ENCODE data around the gene FHIT. TPM values are rescaled to one million over a fixed set of nuclear protein-coding genes. Genes with fewer than 3 reads are reported as not detected.

FHIT gene
- total and polyA plus RNA-seq, 2 of the 4 experiments (the other 2 are of a cell fraction), result 0.07 TPM; not detected in 1

- no peaks in the 10 kb centered on the region for H4K20me1 ChIP-seq (ENCODE audit: insufficient read depth, low read length)
- no peak overlapping the region for H3K9ac ChIP-seq (ENCODE audit: low read depth, low read length)
- ATAC-seq (ENCODE audit: low read depth) (no peak), DNase-seq (no peak)
- no peaks in the 10 kb centered on the region for H3K9me1 ChIP-seq (ENCODE audit: insufficient read depth, low read length)
- no peak for TF ChIP-seq ELK1 (IDR thresholded peaks at IDR 0.05; ENCODE audit: borderline replicate concordance, low read depth, low read length)
- TF ChIP-seq MXI1 (IDR thresholded peaks at IDR 0.05; ENCODE audit: borderline replicate concordance, low read depth, low read length), result no peak
- TF ChIP-seq MAFK (IDR thresholded peaks at IDR 0.05; ENCODE audit: low read depth, low read length), result no peak
- TF ChIP-seq BHLHE40 (IDR thresholded peaks at IDR 0.05; ENCODE audit: low read depth, low read length), result no peak
- TF ChIP-seq FOS (IDR thresholded peaks at IDR 0.05; ENCODE audit: low read depth, low read length), result no peak
- no peak for TF ChIP-seq CEBPB (IDR thresholded peaks at IDR 0.05; ENCODE audit: low read depth, low read length)
- no peak for TF ChIP-seq POLR2A (IDR thresholded peaks at IDR 0.05; ENCODE audit: low read depth, low read length)
- TF ChIP-seq NFE2L2 (IDR thresholded peaks at IDR 0.05; ENCODE audit: low read depth, low read length), result no peak
- no peak for TF ChIP-seq RAD21 (IDR thresholded peaks at IDR 0.05; ENCODE audit: low read length)
- TF ChIP-seq CHD1 (IDR thresholded peaks at IDR 0.05; ENCODE audit: low read depth, low read length), result no peak
- TF ChIP-seq MAZ (IDR thresholded peaks at IDR 0.05; ENCODE audit: borderline replicate concordance, low read depth, low read length), result no peak
- no peak for TF ChIP-seq RCOR1 (IDR thresholded peaks at IDR 0.05; ENCODE audit: insufficient replicate concordance, low read length)
- no peak for TF ChIP-seq CTCF (conservative IDR thresholded peaks at IDR 0.05; ENCODE audit: low read depth, low read length)
- TF ChIP-seq RFX5 (IDR thresholded peaks at IDR 0.05; ENCODE audit: low read depth, low read length), result no peak
- TF ChIP-seq USF2 (IDR thresholded peaks at IDR 0.05; ENCODE audit: low read depth, low read length), result no peak
- no peak for TF ChIP-seq SMC3 (IDR thresholded peaks at IDR 0.05; ENCODE audit: low read depth, low read length)
- in situ Hi-C loops (cut with MboI; ENCODE audit: low sequenced_read_pairs), result no loop called here
- H3K18ac ChIP-seq (ENCODE audit: low read depth, low read length), result no peak overlapping the region
- no peak overlapping the region for H4K5ac ChIP-seq (ENCODE audit: low read depth, low read length)
- H3K27ac ChIP-seq (ENCODE audit: insufficient read depth, low read length), result no peak overlapping the region
- no peak overlapping the region for H2BK120ac ChIP-seq (ENCODE audit: low read depth, low read length)
- H2AK5ac ChIP-seq (ENCODE audit: low read depth, low read length), result no peak overlapping the region
- dilution Hi-C loops (cut with HindIII; ENCODE audit: low sequenced_read_pairs, unreplicated experiment), result no loop called here
- no peak overlapping the region for H2AFZ ChIP-seq (replicated peaks; ENCODE audit: low read length, poor library complexity)
- no peak overlapping the region for H3K14ac ChIP-seq (replicated peaks; ENCODE audit: low read depth, low read length)
- no peak overlapping the region for H3K56ac ChIP-seq (ENCODE audit: extremely low read depth, insufficient read depth, low read length)
- intact Hi-C loops (cut with micrococcal nuclease), result no loop called here
- H2BK20ac ChIP-seq (ENCODE audit: low read depth, low read length), result no peak overlapping the region
- no peaks in the 10 kb centered on the region for H3K36me3 ChIP-seq (ENCODE audit: control insufficient read depth, insufficient read depth, low read length)
- BruUV-seq (replicated peaks), result no TSS peak
- no peak overlapping the region for H4K8ac ChIP-seq (ENCODE audit: low read depth in 2 of 2, low read length in 2 of 2)
- ChIA-PET POLR2A (ENCODE audit: unreplicated experiment) (no interaction called here), CTCF (no interaction called here)
- no peaks in the 10 kb centered on the region; the same call in 1 of the 2 replicates for H3K9me3 ChIP-seq (ENCODE audit: control insufficient read depth, insufficient read depth, low read length)
- no peak overlapping the region for H4K91ac ChIP-seq (ENCODE audit: insufficient read depth, low read depth, low read length)
- H3K23ac ChIP-seq (ENCODE audit: low read depth, low read length), result no peak overlapping the region
- no peak overlapping the region for H3K4ac ChIP-seq (ENCODE audit: low read depth, low read length)
- H2BK15ac ChIP-seq (ENCODE audit: low read depth, low read length), result no peak overlapping the region
- no peaks in the 10 kb centered on the region for H3K79me1 ChIP-seq (ENCODE audit: low read depth in 1 of 2, low read length in 2 of 2)
- no peak overlapping the region for H2AK9ac ChIP-seq (replicated peaks; ENCODE audit: low read depth, low read length, poor library complexity)
- H2BK5ac ChIP-seq (ENCODE audit: low read depth, low read length, poor library complexity, severe bottlenecking), result no peak overlapping the region
- H3K4me3 ChIP-seq (ENCODE audit: insufficient read depth, low read depth, low read length), result no peak overlapping the region
- H3K4me1 ChIP-seq (ENCODE audit: control insufficient read depth, insufficient read depth, low read length), result no peaks in the 10 kb centered on the region
- WGBS, 2 experiments (ENCODE audit: extremely low coverage in 2 of 2, insufficient read length in 1 of 2), result no CpG with 5 or more reads among the region's 1 CpG
- H3K4me2 ChIP-seq (ENCODE audit: low read depth, low read length), result no peak overlapping the region
- no peaks in the 10 kb centered on the region for H3K27me3 ChIP-seq (ENCODE audit: control insufficient read depth, insufficient read depth, low read length)
Measured at GRCh38 chr3:60199306-60199705, 1051.9 kb downstream of the FHIT start.
